HG02623 (cell line): ENCODE results near the gene RO60.
"Not testable (repeated sequence)": the region's sequence is repeated elsewhere in the genome, so short reads cannot be mapped to it uniquely, and the experiment has no call there.

Experiments used
- ATAC-seq: cut with Tn5 transposase; IDR thresholded peaks from one replicate; pipeline ENCODE4 v1.9.1; 2021; ENCODE audit warnings: moderate library complexity; ENCODE audit not compliant: unreplicated experiment

Gene RO60

DNA sequence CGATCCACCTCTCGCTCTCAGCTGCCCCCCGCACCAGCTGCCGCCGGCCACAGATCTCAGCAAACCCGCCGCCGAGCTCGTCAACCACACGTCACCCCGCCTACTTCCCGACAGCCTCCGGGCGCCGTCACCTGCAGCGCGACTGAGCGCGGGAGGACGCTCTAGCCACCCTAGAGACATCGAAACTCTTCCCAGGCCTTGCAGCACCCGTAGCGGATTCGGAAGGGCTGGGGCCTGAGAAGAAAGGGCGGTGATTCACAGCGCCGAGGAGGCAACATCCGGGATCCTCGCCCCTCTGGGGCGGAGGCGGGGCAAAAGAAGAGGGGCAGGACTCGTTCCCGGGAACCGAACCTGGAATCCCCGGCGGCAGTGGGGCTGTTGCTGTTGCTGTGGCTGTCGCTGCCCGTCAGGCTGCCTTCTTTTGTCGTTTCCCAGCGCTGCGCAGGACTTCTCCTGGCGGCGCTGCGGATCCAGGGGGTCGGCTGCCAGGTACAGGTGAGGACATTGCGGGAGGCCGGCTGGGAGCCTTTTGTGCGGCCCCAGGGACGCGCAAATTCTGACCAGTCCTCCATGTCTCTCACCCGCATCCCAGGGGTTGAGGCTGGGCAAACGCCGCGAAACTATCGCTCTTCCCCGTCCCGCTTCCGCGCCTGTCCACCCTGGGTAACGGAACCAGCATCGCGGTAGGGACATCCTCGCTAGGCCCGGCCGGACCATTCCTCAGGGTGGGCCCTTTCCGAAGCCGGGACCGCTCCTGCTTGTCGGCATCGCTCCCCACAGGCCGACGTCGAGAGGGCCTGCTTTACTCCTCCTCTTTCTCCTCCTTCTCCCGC is at the start of gene RO60, which contains the start of gene UCHL5:
RO60 (plus strand) TSS at position 331 of the 833 bp plus-strand sequence. CDS start 9,443 bp downstream, outside the sequence.
UCHL5 (minus strand) TSS at position 79 of the 833 bp plus-strand sequence. CDS start 100 bp downstream, outside the sequence.
- peak; percentile 91 for ATAC-seq

DNA sequence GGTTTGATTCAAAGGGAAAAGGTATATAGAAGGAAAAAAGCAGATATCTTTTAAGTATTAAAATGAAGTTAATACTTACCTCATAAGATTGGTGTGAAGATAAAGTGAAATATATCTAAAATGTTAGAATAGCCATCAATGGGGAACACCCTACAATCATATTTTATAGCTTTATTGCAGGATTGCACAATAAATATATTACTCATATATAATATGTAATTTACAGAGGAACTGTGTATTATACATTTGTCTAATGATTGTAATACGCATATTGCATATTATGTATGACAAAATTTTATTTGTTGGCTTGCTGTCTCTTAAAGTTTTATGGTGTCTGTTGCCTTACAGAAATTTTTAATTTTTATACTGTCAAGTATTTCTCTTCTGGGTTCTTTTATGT is 48.0 kb upstream of the RO60 start:
- ATAC-seq = no peak

DNA sequence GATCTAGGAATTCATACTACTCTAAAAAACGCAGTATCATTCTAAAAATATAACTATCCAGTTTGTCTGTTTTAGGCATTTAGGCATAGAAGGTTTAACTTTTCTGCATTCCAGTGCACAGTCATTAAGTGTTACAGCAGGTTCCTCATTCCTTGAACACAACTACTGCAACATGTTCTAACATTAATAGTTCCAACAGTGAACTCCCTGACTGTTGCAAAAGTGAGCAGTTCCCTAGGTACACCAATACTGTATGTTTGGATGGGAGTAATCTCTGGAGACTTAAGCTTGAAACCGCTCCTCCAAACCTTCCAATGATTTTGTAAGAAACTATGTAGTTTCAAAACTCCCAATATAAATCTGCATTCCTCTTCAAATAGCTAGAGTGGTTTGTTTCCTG is 46.4 kb upstream of the RO60 start:
- ATAC-seq = no peak

DNA sequence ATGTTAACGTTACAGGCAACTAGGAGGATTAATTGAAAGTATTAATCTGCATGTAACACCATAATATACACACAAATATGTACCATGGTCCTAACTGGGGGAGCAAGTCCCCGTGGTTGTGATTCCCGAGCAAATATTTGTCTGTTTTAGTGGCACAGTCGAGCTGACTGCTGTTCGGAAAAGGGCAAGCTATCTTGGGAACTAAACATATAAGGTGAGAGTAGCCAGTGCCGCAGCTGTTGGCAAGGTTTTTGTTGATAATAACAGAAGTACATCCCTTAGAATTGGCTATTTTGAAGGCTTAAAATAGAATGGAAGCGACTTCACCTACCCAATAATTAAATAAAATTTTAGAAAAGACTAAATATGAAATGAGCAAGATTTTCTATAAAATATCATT is 45.7 kb upstream of the RO60 start:
- ATAC-seq = no peak

DNA sequence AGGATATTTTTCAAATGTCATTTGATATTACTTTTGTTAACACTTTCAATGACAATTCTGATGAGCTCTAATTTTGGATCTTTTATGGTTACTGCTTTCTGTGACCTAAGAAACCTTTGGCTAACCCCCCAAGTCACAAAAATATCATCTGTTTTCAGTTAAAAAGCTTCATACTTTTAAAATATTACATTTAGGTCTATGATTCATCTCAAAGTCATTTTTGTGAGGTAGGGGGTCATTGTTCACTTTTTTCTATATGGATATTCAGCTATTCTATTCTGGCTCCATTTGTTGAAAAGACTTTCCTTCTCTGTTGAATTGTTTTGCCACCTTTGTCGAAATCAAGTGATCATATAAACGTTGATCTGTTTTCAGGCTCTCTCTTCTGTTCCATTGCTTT is 45.0 kb upstream of the RO60 start:
- ATAC-seq = no peak

DNA sequence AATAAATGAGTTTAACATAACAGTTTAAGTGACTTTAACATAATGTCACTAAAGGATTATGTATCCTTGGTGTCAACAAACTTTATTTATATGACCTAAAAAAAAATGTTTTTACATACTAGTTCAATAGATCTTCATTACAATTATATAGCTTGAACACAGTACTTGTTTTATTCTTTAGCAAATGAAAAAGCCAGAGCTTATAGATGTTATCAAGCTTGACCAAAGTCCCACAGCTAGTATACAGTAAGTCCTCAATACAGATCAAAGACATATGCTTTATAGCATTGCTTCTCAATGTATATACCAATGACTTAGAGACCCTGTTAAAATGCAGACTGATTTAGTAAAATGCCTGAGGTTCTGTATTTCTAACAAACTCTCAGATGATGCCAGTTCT is 42.6 kb upstream of the RO60 start:
- no peak for ATAC-seq

DNA sequence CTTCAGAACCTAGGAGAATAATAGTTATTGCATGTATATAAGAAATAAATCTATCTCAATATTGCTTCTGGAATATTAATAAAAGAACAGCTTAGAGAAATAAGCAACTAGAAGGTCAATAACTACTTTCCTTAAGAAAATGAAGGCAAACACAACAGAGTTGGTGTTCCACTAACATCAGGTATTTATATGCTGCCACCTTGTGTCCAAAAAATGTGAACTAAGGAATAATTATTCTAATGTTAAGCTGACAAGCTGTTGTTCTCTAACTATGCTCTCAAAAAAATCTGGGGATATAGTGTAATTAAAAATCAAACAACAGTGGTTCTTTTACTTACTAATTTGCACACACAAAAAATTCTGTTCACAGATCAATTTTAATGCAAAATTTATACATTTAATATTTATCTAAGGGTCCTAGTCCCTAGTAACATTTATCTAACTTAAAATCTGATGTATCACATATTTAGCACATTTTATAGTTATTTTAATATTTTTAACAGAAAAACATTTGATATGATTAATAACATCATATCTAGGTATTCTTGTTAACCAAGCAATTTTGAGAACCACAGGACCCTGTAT is 39.9 kb upstream of the RO60 start:
- peak; percentile 75 for ATAC-seq

DNA sequence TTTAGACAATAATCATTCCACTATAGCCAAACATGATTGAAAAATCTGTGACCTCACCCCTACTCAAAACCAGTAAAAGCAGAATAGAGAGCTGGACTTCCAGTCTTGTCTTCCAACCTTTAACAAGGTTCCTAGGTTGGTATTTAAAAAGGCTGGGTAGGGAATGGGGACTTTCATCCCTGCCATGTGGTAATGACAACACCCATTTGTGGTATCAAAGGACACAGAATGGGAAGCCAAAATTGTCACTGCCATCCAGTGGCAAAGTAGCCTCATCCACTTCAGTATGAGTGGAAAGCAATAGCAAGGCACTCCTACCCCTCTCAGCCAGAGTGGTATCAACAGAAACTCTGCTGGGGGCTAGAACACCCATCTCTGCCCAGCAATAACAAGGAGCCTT is 34.2 kb upstream of the RO60 start:
- no peak for ATAC-seq

DNA sequence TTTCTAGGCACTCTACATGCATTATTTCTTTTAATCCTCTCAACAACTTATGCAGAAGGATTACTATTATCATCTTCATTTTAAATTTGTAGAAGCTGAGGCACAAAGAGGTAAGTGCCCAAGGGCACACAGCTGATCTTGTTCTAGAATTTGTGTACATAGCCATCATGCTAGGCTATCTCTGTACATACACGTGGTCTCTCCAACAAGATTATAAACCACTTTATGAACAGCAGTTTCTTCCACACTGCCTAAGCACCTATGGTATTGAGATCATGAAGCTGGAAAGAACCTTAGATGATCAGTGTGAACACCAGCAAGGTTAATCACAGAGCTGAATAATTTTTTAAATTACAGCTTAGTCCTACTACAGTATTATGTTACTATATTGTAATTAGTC is 29.1 kb upstream of the RO60 start:
- ATAC-seq = no peak

DNA sequence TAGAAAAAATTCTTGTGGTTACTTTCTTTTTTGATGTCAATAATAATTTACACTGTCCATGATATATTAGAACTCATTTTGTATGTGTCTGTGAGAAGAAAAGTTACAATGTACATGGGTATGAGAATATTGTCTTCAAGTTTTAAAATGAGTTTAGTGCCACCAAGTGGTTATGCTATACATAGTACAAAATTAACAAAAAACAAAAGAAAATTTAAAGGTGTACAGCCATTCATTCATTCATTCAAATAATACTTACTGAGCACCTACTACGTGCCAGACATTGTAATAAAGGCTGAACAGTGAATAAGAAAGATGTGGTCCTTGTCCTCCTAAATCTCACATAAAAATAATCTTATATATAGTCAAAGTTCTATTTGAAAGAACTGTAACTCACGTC is 28.0 kb upstream of the RO60 start:
- peak; percentile 63 for ATAC-seq

DNA sequence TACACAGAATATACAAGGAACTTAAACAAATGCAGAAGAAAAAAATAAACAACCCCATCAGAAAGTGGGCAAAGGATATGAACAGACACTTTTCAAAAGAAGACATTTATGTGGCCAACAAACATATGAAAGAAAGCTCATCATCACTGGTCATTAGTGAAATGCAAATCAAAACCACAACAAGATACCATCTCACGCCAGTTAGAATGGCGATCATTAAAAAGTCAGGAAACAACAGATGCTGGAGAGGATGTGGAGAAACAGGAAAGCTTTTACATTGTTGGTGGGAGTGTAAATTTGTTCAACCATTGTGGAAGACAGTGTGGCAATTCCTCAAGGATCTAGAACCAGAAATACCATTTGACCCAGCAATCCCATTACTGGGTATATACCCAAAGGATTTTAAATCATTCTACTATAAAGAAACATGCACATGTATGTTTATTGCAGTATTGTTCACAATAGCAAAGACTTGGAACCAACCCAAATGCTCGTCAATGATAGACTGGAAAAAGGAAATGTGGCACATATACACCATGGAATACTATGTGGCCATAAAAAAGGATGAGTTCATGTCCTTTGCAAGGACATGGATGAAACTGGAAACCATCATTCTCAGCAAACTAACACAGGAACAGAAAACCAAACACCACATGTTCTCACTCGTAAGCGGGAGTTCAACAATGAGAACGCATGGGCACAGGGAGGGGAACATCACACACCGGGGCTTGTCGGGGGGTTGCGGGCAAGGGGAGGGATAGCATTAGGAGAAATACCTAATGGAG is 26.6 kb upstream of the RO60 start:
- not testable (repeated sequence) for ATAC-seq

DNA sequence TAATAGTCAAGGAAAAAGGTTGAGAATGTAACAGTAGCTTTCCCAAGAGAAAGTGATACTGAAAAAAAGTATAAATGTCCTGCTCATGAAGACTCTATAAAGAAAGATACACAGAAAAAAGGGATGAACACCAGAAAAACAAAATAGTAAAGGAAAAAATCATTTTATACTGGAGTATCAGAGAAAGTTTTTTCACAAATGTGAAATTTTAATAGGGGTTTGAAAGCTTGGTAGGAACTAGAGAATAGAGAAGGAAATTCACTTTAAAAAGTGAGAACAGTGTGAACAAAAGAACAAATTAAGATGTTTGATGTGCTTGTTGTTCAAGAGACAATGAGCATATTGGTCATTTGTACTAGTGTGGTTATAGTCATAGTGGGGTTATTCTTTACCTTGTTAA is 25.8 kb upstream of the RO60 start:
- ATAC-seq = no peak

DNA sequence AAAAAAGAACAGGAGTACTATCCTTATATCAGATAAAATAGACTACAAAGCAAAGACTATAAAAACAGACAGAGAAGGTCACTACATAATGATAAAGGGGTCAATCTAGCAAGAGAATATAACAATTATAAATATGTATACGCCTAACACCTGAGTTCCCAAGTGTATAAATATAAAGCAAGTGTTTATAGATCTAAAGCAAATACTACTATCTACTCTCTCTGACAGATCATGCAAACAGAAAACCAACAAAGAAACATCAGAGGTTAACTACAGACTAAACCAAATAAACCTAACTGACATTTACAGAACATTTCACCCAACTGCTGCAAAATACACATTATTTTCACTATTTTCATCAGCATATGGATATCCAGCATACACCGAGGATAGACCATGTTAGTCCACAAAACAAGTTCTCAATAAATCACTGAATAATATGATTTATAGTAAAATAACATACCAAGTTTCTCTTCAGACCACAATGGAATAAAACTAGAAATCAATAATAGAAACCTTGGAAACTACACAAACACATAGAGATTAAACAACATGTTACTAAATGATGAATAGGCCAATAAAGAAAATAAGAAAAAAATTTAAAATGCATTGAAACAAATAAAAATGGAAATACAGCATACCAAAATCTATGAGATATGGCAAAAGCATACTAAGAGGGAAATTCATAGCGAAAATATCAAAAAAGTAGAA is 22.9 kb upstream of the RO60 start:
- ATAC-seq = no peak

DNA sequence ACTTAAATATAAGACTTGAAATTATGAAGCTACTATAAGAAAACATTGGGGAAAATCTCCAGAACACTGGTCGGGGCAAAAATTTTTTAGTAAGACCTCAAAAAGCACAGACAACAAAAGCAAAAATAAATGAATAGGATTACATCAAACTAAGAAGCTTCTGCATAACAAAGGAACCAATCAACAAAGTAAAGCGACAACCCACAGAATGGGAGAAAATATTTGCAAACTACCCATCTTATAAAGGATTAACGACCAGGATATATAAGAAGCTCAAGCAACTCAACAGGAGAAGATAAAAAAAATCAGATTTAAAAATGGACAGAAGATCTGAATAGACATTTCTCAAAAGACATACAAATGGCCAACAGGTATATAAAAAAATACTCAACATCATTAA is 19.4 kb upstream of the RO60 start:
- no peak for ATAC-seq

DNA sequence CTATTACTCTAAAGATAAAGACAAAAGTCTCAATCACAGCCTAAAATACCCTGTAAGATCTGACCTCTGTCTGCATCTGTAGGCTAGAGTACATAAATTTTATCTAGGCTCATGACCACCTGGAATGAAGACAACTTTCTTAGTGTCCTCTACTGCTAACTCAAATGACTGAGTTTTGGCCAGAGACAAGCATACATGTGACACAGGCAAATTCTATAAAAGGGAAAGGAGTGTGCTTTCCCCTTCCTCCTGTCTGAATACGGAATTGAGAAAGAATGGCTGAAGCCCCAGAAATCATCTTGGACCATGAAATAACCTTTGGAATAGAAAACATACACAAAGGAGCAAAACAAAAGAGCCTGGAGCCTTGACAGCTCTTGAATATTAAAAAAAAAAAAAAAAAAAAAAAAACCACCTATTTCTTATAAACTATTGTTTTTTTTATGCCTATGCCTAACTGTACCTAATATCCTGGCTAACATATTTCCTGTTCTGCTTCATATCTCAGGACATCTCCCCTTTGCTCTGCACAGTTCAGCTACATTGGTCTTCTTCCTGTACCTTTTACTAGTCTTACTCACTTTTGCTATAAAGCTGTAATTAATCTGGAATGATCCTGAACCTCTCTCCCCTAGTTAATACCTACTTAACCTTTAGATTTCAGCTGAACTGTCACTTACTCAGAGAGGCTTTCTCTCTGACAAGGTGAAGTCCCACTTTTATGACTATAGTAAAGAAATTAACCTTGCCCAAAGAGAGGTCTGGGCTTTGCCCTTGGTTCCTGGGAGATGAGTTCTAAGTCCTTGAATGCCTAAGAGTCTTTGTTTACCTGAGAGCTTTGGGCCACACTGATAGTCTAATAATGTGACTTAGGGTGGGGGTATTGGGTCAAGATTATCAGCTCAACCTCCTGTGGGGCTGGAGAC is 16.4 kb upstream of the RO60 start:
- no peak for ATAC-seq

DNA sequence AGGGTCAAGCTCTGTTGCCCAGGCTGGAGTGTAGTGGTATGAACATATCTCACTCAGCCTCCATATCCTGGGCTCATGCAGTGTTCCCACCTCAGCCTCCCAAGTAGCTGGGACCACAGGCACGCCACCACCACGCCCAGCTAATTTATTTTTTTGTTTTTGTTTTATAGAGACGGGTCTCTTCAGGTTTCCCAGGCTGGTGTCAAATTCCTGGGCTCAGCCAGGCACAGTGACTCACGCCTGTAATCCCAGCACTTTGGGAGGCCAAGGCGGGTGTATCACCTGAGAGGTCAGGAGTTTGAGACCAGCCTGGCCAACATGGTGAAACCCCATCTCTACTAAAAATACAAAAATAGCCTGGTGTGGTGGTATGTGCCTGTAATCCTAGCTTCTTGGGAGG is 10.5 kb upstream of the RO60 start:
- ATAC-seq = not testable (repeated sequence)

DNA sequence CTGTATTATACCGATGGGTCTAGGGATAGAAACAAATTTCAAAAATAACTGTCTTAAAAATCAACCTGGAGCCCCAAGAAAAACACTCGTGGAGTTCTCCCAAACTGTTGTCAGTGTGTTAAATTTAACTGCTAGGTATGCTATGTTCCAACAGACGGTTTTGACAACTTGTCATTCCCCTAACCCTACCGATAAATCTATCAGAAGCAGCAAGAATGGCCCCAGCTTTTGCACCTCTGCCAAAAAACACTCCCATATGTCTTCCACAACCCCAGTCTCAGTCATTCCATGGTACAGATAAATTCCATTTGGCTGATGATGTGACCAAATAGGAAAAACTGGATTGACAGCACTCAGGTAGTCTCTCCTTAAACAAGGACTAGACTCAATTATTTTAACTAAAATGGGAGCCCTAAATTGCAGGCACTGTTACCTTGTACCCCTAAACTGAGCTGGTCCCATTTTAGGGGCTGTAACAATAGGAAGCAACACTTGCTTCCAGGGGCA is 5.2 kb upstream of the RO60 start:
- ATAC-seq = no peak

DNA sequence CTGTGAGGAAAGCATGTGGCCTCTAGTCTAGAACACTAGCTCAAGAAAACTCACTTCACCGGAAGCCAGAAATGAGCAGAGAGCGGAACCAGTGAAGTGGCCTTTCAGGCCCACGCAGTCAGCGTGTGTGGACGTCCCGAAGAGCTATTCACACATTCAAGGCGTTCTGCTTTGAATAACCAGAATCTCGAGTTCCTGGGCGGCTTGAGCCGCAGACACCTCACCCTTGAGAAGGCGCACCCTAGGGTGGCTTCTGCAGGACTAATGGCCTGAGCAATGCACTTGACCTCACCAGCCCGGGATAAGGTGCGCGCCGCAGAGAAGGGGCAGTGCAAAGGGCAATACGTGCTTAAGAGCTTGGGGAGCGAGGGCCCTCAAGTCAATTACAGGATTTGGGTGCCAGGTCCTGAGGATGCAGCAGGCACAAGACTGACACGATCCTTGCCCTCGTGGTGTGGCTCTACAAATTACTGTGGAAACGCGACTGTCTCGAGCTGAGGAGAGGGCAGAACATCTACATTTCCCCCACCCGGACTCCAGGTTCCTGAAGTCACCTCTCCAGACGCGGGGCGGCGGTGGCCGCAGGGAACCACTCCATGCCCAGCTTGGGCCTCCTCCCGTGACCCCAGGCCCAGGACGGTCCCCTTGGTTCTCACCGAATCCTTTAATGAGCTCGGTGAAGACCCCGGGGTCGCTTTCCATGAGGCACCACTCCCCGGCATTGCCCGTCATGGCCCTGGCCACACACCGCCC is 707 bp upstream of the RO60 start:
- peak; percentile 41 for ATAC-seq

DNA sequence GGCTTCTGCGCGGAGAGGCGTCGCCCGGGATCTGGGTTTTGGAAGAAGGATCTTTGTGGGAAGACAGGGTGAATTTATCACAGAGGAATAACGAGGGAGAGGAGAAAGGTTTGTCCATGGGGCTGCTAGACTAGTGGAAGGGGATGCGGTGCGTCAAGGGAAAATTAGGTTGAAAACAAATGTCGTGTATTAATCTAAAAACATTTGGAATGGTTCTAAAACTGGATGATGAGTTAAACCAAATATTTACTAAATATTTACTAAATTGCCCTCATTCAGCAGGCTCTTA is 647 bp downstream of the RO60 start:
- no peak for ATAC-seq
